SK-N-SH treated with all-trans-retinoic acid at 6 μM for 48 hours (cell line): ENCODE results near the gene SKI.

Source experiments
- ATAC-seq: fragments of 200-7000 bp; cut with Tn5 transposase; 3 replicates; pipeline ENCODE4 v1.9.1; 2020; ENCODE audit warnings: mild to moderate bottlenecking, moderate library complexity
- ARNTL ChIP-seq: fragments of 450-650 bp; formaldehyde crosslinking; IDR thresholded peaks from 2 replicates; pipeline ENCODE4 v1.5.0; 2020; ENCODE audit warnings: low read depth, mild to moderate bottlenecking, moderate library complexity, borderline replicate concordance
- BACH2 ChIP-seq: fragments of 250-450 bp; sonication (Bioruptor Pico); IDR thresholded peaks from 2 replicates; pipeline ENCODE4 v1.9.0; 2021; ENCODE audit warnings: mild to moderate bottlenecking, borderline replicate concordance
- CSDC2 ChIP-seq: fragments of 250-450 bp; sonication (Bioruptor Pico); IDR thresholded peaks from 2 replicates; pipeline ENCODE4 v1.5.0; 2020; ENCODE audit warnings: mild to moderate bottlenecking, moderate library complexity
- ESRRG ChIP-seq: fragments of 250-450 bp; sonication (Bioruptor Pico); IDR thresholded peaks from 2 replicates; pipeline ENCODE4 v1.6.1; 2021; ENCODE audit warnings: mild to moderate bottlenecking
- GLIS3 ChIP-seq: fragments of 250-450 bp; sonication (Bioruptor Pico); IDR thresholded peaks from 2 replicates; pipeline ENCODE4 v1.5.0; 2020; ENCODE audit warnings: mild to moderate bottlenecking, moderate library complexity
- ISL1 ChIP-seq: fragments of 250-450 bp; sonication (Bioruptor Pico); IDR thresholded peaks from 2 replicates; pipeline ENCODE4 v2.1.2; 2022; ENCODE audit warnings: mild to moderate bottlenecking, moderate library complexity
- OSR1 ChIP-seq: fragments of 250-450 bp; sonication (Bioruptor Pico); IDR thresholded peaks from 2 replicates; pipeline ENCODE4 v1.8.0; 2022; ENCODE audit warnings: moderate library complexity, mild to moderate bottlenecking, inconsistent platforms
- PATZ1 ChIP-seq: fragments of 250-450 bp; sonication (Bioruptor Pico); IDR thresholded peaks from 2 replicates; pipeline ENCODE4 v1.8.0; 2020; ENCODE audit warnings: mild to moderate bottlenecking, moderate library complexity, borderline replicate concordance
- POU6F1 ChIP-seq: fragments of 250-450 bp; sonication (Bioruptor Pico); IDR thresholded peaks from 2 replicates; pipeline ENCODE4 v1.8.0; 2021; ENCODE audit warnings: low read depth, mild to moderate bottlenecking, moderate library complexity, borderline replicate concordance
- PPARA ChIP-seq: fragments of 250-450 bp; sonication (Bioruptor Pico); IDR thresholded peaks from 2 replicates; pipeline ENCODE4 v1.5.0; 2020; ENCODE audit warnings: mild to moderate bottlenecking, borderline replicate concordance
- RARB ChIP-seq: fragments of 250-450 bp; sonication (Bioruptor Pico); IDR thresholded peaks from 2 replicates; pipeline ENCODE4 v1.8.0; 2021; ENCODE audit warnings: mild to moderate bottlenecking, moderate library complexity
- SNAI2 ChIP-seq: fragments of 250-450 bp; sonication (Bioruptor Pico); IDR thresholded peaks from 2 replicates; pipeline ENCODE4 v1.5.0; 2020; ENCODE audit warnings: mild to moderate bottlenecking, moderate library complexity
- TCF4 ChIP-seq: fragments of 250-450 bp; sonication (Bioruptor Pico); IDR thresholded peaks from 2 replicates; pipeline ENCODE4 v1.8.0; 2021; ENCODE audit warnings: mild to moderate bottlenecking, moderate library complexity, borderline replicate concordance
- TSHZ2 ChIP-seq: fragments of 250-450 bp; sonication (Bioruptor Pico); IDR thresholded peaks from 2 replicates; pipeline ENCODE4 v1.5.0; 2020; ENCODE audit warnings: mild to moderate bottlenecking, moderate library complexity
- ZC3H10 ChIP-seq: fragments of 250-450 bp; sonication (Bioruptor Pico); IDR thresholded peaks from 2 replicates; pipeline ENCODE4 v1.5.1; 2021; ENCODE audit warnings: mild to moderate bottlenecking, moderate library complexity
- ZFP3 ChIP-seq: fragments of 250-450 bp; sonication (Bioruptor Pico); IDR thresholded peaks from 2 replicates; pipeline ENCODE4 v1.5.0; 2020; ENCODE audit warnings: mild to moderate bottlenecking, moderate library complexity
- ZFP30 ChIP-seq: fragments of 450-650 bp; formaldehyde crosslinking; IDR thresholded peaks from 2 replicates; pipeline ENCODE4 v1.5.0; 2022; ENCODE audit warnings: mild to moderate bottlenecking, moderate library complexity
- ZNF70 ChIP-seq: fragments of 450-650 bp; formaldehyde crosslinking; IDR thresholded peaks from 2 replicates; pipeline ENCODE4 v1.5.0; 2020; ENCODE audit warnings: mild to moderate bottlenecking, moderate library complexity
- ZNF8 ChIP-seq: fragments of 450-650 bp; formaldehyde crosslinking; IDR thresholded peaks from 2 replicates; pipeline ENCODE4 v1.5.0; 2020; ENCODE audit warnings: mild to moderate bottlenecking, moderate library complexity
- TF ChIP-seq, protein P1 (sequence below): fragments of 250-450 bp; sonication (Bioruptor Pico); IDR thresholded peaks from 2 replicates; pipeline ENCODE4 v1.5.1; 2020; ENCODE audit warnings: low read depth, mild to moderate bottlenecking, moderate library complexity

Gene SKI

DNA sequence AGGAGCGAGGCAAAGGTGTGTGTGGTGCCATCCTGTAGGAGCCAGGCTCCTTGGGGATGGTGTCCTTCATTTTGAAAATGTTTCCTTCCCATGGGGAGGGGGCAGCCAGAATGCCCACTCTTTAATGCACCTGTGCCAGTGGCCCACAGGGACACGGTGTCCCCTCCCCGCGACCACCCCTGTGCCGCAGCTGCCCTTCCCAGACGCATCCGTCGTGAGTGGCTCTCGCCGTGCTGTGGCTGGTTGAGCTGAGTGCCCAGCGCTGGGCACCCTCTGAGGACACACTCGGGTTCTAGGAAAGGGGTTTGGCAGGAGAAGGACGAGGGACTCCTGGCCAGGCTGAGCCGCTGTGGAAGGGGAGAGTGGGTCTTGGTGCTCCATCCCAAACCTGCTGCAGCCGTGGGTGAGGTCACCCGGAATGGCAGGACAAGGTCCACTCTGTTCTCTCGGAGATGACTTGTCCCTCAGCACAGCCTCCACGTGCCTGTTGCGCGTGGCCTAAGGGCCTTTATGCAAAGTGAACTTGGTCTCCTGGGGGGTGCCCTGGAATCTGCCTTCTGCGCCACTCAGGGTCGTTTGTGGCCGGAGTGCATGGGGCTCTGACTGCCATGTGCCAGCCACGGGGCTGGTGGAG, 74.3 kb downstream of the SKI start:
- no peak for TF ChIP-seq ZFP30 (CRISPR knock-in tag)
- TF ChIP-seq CSDC2, result no peak
- no peak for TF ChIP-seq ARNTL (CRISPR knock-in tag)
- ATAC-seq, result no peak

DNA sequence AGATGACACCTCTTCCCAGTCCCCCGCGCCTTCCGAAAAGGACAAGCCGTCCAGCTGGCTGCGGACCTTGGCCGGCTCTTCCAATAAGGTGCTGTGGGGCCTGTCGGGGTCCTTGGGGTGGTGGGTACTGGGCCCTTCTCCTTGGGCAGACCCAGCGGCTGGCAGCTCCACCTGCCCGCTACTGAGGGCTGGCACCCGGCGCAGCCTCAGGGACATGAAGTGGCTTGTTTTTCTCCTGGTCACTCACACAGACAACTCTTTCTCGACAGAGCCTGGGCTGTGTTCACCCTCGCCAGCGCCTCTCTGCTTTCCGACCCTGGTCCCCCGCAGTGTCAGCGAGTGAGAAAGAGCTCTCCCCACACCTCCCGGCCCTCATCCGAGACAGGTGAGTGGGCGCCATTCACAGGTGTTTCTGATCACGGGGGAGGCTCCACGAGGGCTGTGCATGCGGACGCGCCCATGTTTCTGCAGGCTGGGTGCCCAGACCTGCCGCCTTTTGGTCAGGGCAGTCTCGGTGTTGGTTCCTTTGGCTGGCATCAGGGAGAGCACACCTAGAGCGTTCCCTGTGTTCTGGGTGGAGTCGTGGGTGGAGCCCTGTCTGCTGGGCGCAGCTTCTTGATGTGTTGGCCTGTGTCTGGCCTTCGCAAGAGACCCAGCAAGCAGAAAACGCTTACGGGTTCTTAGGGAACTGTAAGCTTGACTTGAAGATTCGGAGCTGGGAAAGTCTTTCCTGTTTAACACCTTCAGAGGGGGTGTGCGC, 75.1 kb downstream of the SKI start:
- TF ChIP-seq ZNF8 (CRISPR knock-in tag) (no peak), ZFP3 (no peak), ISL1 (CRISPR knock-in tag) (no peak), ZC3H10 (CRISPR knock-in tag) (no peak), TCF4 (no peak), ZFP30 (CRISPR knock-in tag) (no peak), GLIS3 (CRISPR knock-in tag) (no peak), SNAI2 (CRISPR knock-in tag) (no peak), RARB (no peak), PATZ1 (no peak), ZNF70 (CRISPR knock-in tag) (no peak)
- TF ChIP-seq, protein P1, sequence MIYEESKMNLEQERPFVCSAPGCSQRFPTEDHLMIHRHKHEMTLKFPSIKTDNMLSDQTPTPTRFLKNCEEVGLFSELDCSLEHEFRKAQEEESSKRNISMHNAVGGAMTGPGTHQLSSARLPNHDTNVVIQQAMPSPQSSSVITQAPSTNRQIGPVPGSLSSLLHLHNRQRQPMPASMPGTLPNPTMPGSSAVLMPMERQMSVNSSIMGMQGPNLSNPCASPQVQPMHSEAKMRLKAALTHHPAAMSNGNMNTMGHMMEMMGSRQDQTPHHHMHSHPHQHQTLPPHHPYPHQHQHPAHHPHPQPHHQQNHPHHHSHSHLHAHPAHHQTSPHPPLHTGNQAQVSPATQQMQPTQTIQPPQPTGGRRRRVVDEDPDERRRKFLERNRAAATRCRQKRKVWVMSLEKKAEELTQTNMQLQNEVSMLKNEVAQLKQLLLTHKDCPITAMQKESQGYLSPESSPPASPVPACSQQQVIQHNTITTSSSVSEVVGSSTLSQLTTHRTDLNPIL (CRISPR knock-in tag), result no peak
- no peak for ATAC-seq

DNA sequence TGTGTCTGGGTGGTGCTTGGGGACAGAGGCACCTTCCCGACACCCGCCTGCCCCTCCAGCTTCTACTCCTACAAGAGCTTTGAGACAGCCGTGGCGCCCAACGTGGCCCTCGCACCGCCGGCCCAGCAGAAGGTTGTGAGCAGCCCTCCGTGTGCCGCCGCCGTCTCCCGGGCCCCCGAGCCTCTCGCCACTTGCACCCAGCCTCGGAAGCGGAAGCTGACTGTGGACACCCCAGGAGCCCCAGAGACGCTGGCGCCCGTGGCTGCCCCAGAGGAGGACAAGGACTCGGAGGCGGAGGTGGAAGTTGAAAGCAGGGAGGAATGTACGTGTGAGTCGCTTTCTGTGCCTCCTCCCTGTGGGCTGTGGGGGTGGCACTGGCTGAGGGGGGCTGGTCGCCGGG, 75.7 kb downstream of the SKI start:
- no peak for TF ChIP-seq ESRRG (CRISPR knock-in tag)
- no peak for TF ChIP-seq PATZ1
- no peak for TF ChIP-seq BACH2
- TF ChIP-seq ZFP30 (CRISPR knock-in tag), result no peak
- TF ChIP-seq ZC3H10 (CRISPR knock-in tag), result no peak
- TF ChIP-seq ARNTL (CRISPR knock-in tag), result no peak
- TF ChIP-seq CSDC2, result no peak
- no peak for TF ChIP-seq ZNF70 (CRISPR knock-in tag)
- TF ChIP-seq, protein P1 (CRISPR knock-in tag), result no peak
- TF ChIP-seq OSR1 (CRISPR knock-in tag), result no peak
- TF ChIP-seq GLIS3 (CRISPR knock-in tag), result no peak
- TF ChIP-seq TSHZ2 (CRISPR knock-in tag), result no peak
- ATAC-seq, result no peak

- no peak for ATAC-seq
- no peak for TF ChIP-seq PPARA (CRISPR knock-in tag)
- no peak for TF ChIP-seq POU6F1
- TF ChIP-seq GLIS3 (CRISPR knock-in tag), result no peak
- no peak for TF ChIP-seq SNAI2 (CRISPR knock-in tag)
- TF ChIP-seq ZC3H10 (CRISPR knock-in tag), result no peak
- no peak for TF ChIP-seq ESRRG (CRISPR knock-in tag)
- TF ChIP-seq OSR1 (CRISPR knock-in tag), result no peak
- no peak for TF ChIP-seq ZFP3
- no peak for TF ChIP-seq PATZ1
- TF ChIP-seq, protein P1 (CRISPR knock-in tag), result no peak
Observed at GRCh38 chr1:2304282-2304681, 76.2 kb downstream of the SKI start.
